Loucy (cell line): ENCODE data around the gene ALG12.

Experiments used
- H2AFZ ChIP-seq: fragments of 200-600 bp; sonication (generic); 2 replicates; pipeline ENCODE4 v1.6.0; 2016; ENCODE audit warnings: antibody characterized with exemption, mild to moderate bottlenecking, low read length, moderate library complexity
- H3F3A ChIP-seq: fragments of 200-600 bp; 2 replicates; pipeline ENCODE4 v1.6.0; 2016; ENCODE audit warnings: antibody characterized with exemption, low read depth, mild to moderate bottlenecking
- H3K27me3 ChIP-seq: fragments of 200-600 bp; sonication (generic); 2 replicates; pipeline ENCODE4 v1.6.1; 2014; ENCODE audit warnings: low read length, mild to moderate bottlenecking; ENCODE audit not compliant: insufficient read depth, poor library complexity, severe bottlenecking
- H3K36me3 ChIP-seq: fragments of 200-600 bp; sonication (generic); 2 replicates; pipeline ENCODE4 v1.6.1; 2016; ENCODE audit warnings: low read length; ENCODE audit not compliant: insufficient read depth
- H3K4me1 ChIP-seq: fragments of 200-600 bp; sonication (generic); 2 replicates; pipeline ENCODE4 v1.5.1; 2014; ENCODE audit warnings: low read length, mild to moderate bottlenecking; ENCODE audit not compliant: insufficient read depth, poor library complexity, severe bottlenecking
- H3K4me2 ChIP-seq: fragments of 200-600 bp; sonication (generic); 2 replicates; pipeline ENCODE4 v1.6.0; 2014; ENCODE audit warnings: antibody characterized with exemption, low read length, low read depth, mild to moderate bottlenecking; ENCODE audit not compliant: poor library complexity, severe bottlenecking
- H3K4me3 ChIP-seq: fragments of 200-600 bp; sonication (generic); 2 replicates; pipeline ENCODE4 v1.5.1; 2014; ENCODE audit warnings: low read length, mild to moderate bottlenecking, mixed read lengths; ENCODE audit not compliant: poor library complexity, severe bottlenecking
- H3K79me2 ChIP-seq: fragments of 200-600 bp; sonication (generic); 2 replicates; pipeline ENCODE4 v1.6.1; 2014; ENCODE audit warnings: low read length; ENCODE audit not compliant: insufficient read depth
- H3K9ac ChIP-seq: fragments of 200-600 bp; sonication (generic); 2 replicates; pipeline ENCODE4 v1.6.0; 2014; ENCODE audit warnings: mild to moderate bottlenecking, low read depth, low read length, moderate library complexity; ENCODE audit not compliant: poor library complexity, severe bottlenecking
- H3K9me2 ChIP-seq: fragments of 200-600 bp; sonication (generic); replicated peaks from 2 replicates; pipeline ENCODE4 v1.6.1; 2016; ENCODE audit warnings: low read depth, low read length, mixed read lengths
- H3K9me3 ChIP-seq: fragments of 200-600 bp; sonication (generic); 2 replicates; pipeline ENCODE4 v1.6.1; 2014; ENCODE audit warnings: mild to moderate bottlenecking, antibody characterized with exemption, low read length, low read depth; ENCODE audit not compliant: insufficient read depth
- H4K20me1 ChIP-seq: fragments of 200-600 bp; sonication (generic); 2 replicates; pipeline ENCODE4 v1.6.0; 2014; ENCODE audit warnings: antibody characterized with exemption, low read length, mild to moderate bottlenecking; ENCODE audit not compliant: insufficient read depth, poor library complexity, severe bottlenecking
- EZH2phosphoT487 ChIP-seq: fragments of 200-600 bp; IDR thresholded peaks from 2 replicates; pipeline ENCODE4 v1.6.1; 2018; ENCODE audit warnings: antibody characterized with exemption, mild to moderate bottlenecking, moderate library complexity, borderline replicate concordance
- TF ChIP-seq, protein P1 (sequence below): fragments of 200-600 bp; sonication (generic); conservative IDR thresholded peaks from 2 replicates; pipeline ENCODE4 v1.5.1; 2014; ENCODE audit warnings: mild to moderate bottlenecking, antibody characterized with exemption, low read length

Gene ALG12

GRCh38 chr22:49893025-49893424, 25.2 kb downstream of the ALG12 start:
- peaks cover 35% of the 10 kb centered on the region for H3K79me2 ChIP-seq
- peaks cover 63% of the 10 kb centered on the region for H3K36me3 ChIP-seq
- no peak overlapping the region for H3K4me2 ChIP-seq
- H3K4me3 ChIP-seq: no peak overlapping the region
- peaks cover 17% of the 10 kb centered on the region for H4K20me1 ChIP-seq
- no peaks in the 10 kb centered on the region for H3K9me3 ChIP-seq
- no peak overlapping the region for H2AFZ ChIP-seq
- H3F3A ChIP-seq: no peaks in the 10 kb centered on the region
- H3K27me3 ChIP-seq: no peaks in the 10 kb centered on the region
- H3K4me1 ChIP-seq: no peaks in the 10 kb centered on the region
- no peak for TF ChIP-seq EZH2phosphoT487
- TF ChIP-seq, protein P1, sequence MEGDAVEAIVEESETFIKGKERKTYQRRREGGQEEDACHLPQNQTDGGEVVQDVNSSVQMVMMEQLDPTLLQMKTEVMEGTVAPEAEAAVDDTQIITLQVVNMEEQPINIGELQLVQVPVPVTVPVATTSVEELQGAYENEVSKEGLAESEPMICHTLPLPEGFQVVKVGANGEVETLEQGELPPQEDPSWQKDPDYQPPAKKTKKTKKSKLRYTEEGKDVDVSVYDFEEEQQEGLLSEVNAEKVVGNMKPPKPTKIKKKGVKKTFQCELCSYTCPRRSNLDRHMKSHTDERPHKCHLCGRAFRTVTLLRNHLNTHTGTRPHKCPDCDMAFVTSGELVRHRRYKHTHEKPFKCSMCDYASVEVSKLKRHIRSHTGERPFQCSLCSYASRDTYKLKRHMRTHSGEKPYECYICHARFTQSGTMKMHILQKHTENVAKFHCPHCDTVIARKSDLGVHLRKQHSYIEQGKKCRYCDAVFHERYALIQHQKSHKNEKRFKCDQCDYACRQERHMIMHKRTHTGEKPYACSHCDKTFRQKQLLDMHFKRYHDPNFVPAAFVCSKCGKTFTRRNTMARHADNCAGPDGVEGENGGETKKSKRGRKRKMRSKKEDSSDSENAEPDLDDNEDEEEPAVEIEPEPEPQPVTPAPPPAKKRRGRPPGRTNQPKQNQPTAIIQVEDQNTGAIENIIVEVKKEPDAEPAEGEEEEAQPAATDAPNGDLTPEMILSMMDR: no peak
- no peaks in the 10 kb centered on the region for H3K9me2 ChIP-seq
- no peak overlapping the region for H3K9ac ChIP-seq

- H3K36me3 ChIP-seq: peaks cover 69% of the 10 kb centered on the region
Observed at GRCh38 chr22:49892226-49892899, 25.9 kb downstream of the ALG12 start.

DNA sequence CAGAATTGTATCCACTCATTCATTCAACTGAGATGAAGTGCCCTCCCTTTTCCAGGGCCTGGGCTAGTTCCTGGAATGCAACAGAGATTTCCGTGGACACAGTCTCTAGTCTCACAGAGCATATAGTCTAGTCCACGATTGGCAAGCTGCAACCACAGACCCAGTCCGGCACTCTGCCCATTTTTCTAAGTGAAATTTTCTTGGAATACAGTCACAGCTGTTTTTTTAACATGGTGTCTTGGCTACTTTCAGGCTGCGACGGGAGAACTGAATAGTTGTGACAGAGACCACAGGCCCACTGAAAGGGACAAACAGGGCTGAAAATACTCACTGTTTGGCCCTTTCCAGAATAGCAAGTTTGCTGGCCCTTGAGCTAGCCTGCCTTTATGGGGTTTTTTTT, 29.2 kb downstream of the ALG12 start:
- TF ChIP-seq, protein P1: no peak
- no peak for TF ChIP-seq EZH2phosphoT487
- Histone ChIP-seq H3K36me3 (peaks cover 91% of the 10 kb centered on the region), H3K4me2 (no peak overlapping the region), H2AFZ (no peak overlapping the region), H3K4me3 (no peak overlapping the region), H3K79me2 (peaks cover 75% of the 10 kb centered on the region), H3K27me3 (no peaks in the 10 kb centered on the region), H3K9ac (no peak overlapping the region), H3K9me3 (no peaks in the 10 kb centered on the region), H3K9me2 (no peaks in the 10 kb centered on the region), H4K20me1 (peaks cover 35% of the 10 kb centered on the region), H3K4me1 (no peaks in the 10 kb centered on the region), H3F3A (no peaks in the 10 kb centered on the region)

More at GRCh38 chr22:49892226-49892899, 25.9 kb downstream of the ALG12 start:
- peaks cover 42% of the 10 kb centered on the region for H3K79me2 ChIP-seq
- no peak overlapping the region for H3K9ac ChIP-seq
- no peaks in the 10 kb centered on the region for H3K9me2 ChIP-seq
- no peaks in the 10 kb centered on the region for H3F3A ChIP-seq
- no peak for TF ChIP-seq EZH2phosphoT487
- TF ChIP-seq, protein P1: no peak
- no peak overlapping the region for H3K4me2 ChIP-seq
- H3K9me3 ChIP-seq: no peaks in the 10 kb centered on the region
- H3K4me1 ChIP-seq: no peaks in the 10 kb centered on the region
- H3K4me3 ChIP-seq: no peak overlapping the region
- H4K20me1 ChIP-seq: peaks cover 23% of the 10 kb centered on the region
- no peak overlapping the region for H2AFZ ChIP-seq
- no peaks in the 10 kb centered on the region for H3K27me3 ChIP-seq
